ENCODE results near the gene HAUS8.
"Not testable (repeated sequence)": the region's sequence is repeated elsewhere in the genome, so short reads cannot be mapped to it uniquely, and the experiment has no call there.

The HAUS8 gene

GRCh38 chr19:17075035-17075863 lies at the start of gene HAUS8, which contains the start of gene MYO9B:
Gene HAUS8 (minus strand): TSS chr19:17075452. CDS start chr19:17075422, 30 bp downstream.
Gene MYO9B (plus strand): TSS chr19:17075777. CDS start chr19:17101718, 25,941 bp downstream.
- peak; percentile 100 for DNase-seq

GRCh38 chr19:17124025-17124424 lies 48.8 kb upstream of the HAUS8 start:
- no peak for DNase-seq

GRCh38 chr19:17123041-17123440 lies 47.8 kb upstream of the HAUS8 start:
- DNase-seq = no peak

- peak; percentile 54 for DNase-seq
Measured at GRCh38 chr19:17121736-17122293, 46.6 kb upstream of the HAUS8 start.

GRCh38 chr19:17118957-17119356 lies 43.7 kb upstream of the HAUS8 start:
- no peak for DNase-seq

GRCh38 chr19:17116996-17117702 lies 41.9 kb upstream of the HAUS8 start:
- DNase-seq = no peak

- DNase-seq = no peak
Measured at GRCh38 chr19:17114414-17114831, 39.2 kb upstream of the HAUS8 start.

GRCh38 chr19:17113127-17113785 lies 38.0 kb upstream of the HAUS8 start:
- DNase-seq = no peak

- no peak for DNase-seq
Measured at GRCh38 chr19:17112700-17113099, 37.4 kb upstream of the HAUS8 start.

- no peak for DNase-seq
Measured at GRCh38 chr19:17112271-17112670, 37.0 kb upstream of the HAUS8 start.

GRCh38 chr19:17111766-17112165 lies 36.5 kb upstream of the HAUS8 start:
- no peak for DNase-seq

- no peak for DNase-seq
Measured at GRCh38 chr19:17110599-17110966, 35.3 kb upstream of the HAUS8 start.

GRCh38 chr19:17109962-17110598 lies 34.8 kb upstream of the HAUS8 start:
- DNase-seq = no peak

GRCh38 chr19:17109300-17109699 lies 34.0 kb upstream of the HAUS8 start:
- no peak for DNase-seq

GRCh38 chr19:17108453-17108784 lies 33.2 kb upstream of the HAUS8 start:
- DNase-seq = no peak

GRCh38 chr19:17107546-17108452 lies 32.5 kb upstream of the HAUS8 start:
- no peak for DNase-seq

- DNase-seq = not testable (repeated sequence)
Measured at GRCh38 chr19:17106964-17107363, 31.7 kb upstream of the HAUS8 start.

- no peak for DNase-seq
Measured at GRCh38 chr19:17105556-17105955, 30.3 kb upstream of the HAUS8 start.

GRCh38 chr19:17104679-17105078 lies 29.4 kb upstream of the HAUS8 start:
- DNase-seq = no peak

GRCh38 chr19:17103177-17103576 lies 27.9 kb upstream of the HAUS8 start:
- no peak for DNase-seq

GRCh38 chr19:17101686-17102628 lies 26.7 kb upstream of the HAUS8 start:
- DNase-seq = no peak
